Mesothelial cell of epicardium (in vitro differentiated cells): ENCODE data around the gene DOLK. TPM values are rescaled to one million over a fixed set of nuclear protein-coding genes. Genes with fewer than 3 reads are reported as not detected.

ENCODE experiments used
- DNase-seq, 2 experiments: peaks; one replicate each; pipeline ENCODE4 v3.0.0; 2021; ENCODE audit warnings: low spot score in 2 of 2; ENCODE audit not compliant: unreplicated experiment in 2 of 2
- H3K27ac Mint-ChIP-seq: 2 replicates; pipeline ENCODE4 v1.8.0; 2021; ENCODE audit warnings: mixed read lengths
- H3K27me3 Mint-ChIP-seq: 2 replicates; pipeline ENCODE4 v1.8.0; 2021; ENCODE audit warnings: low read depth, mixed read lengths
- H3K36me3 Mint-ChIP-seq: 2 replicates; pipeline ENCODE4 v1.8.0; 2021; ENCODE audit warnings: mixed read lengths
- H3K4me1 Mint-ChIP-seq: 2 replicates; pipeline ENCODE4 v1.8.0; 2021; ENCODE audit warnings: mixed read lengths
- H3K4me3 Mint-ChIP-seq: 2 replicates; pipeline ENCODE4 v1.8.0; 2021; ENCODE audit warnings: mild to moderate bottlenecking, moderate library complexity, mixed read lengths
- H3K9me3 Mint-ChIP-seq: 2 replicates; pipeline ENCODE4 v1.8.0; 2021; ENCODE audit warnings: mixed read lengths
- total RNA-seq: library from RNA; stranded (reverse); gene quantifications from 3 replicates; pipeline ENCODE4 v1.2.1, GENCODE V29; 2021
- TF ChIP-seq, protein P1 (sequence below): fragments of 200-600 bp; sonication (generic); IDR thresholded peaks from one replicate; pipeline ENCODE4 v1.5.0; 2021; ENCODE audit warnings: antibody characterized with exemption; ENCODE audit not compliant: unreplicated experiment

The DOLK gene
- total RNA-seq, 1 donor from 2014 or later, result 17.0 TPM

DNA sequence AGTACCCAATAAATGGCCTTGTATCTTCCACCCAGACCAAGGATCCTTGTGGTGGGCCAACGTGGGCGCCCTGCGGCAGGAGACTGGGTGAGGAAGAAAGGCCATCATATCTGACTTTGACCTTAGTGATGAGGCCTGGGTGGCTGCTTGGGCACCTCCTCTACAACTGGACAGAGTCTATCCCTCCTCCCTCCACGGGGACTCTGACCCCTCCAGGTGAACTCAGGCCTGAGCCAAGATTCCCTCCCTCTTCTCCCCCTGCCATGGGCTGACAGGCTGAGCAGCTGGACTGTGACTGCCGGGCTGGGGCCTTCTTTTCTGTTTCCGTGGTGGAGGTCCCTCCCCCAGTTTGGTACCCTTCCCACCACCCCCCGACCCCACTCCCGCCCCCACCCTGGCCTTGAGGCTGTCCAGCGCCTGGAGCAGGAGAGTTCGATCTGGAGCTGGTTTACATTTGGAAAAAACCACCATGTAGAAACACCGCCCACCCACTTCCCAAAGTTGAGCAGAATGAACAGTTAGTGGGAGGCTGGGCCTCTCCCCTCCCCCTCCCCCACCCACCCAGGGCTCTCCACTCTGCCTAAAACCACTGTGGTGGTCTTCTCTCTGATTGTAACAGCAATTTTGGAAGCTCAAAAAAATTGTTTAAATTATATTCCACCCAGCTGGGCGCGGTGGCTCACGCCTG is 27.9 kb downstream of the DOLK start:
- peak overlapping the region; percentile 16 for H3K27ac Mint-ChIP-seq
- no peak for DNase-seq

DNA sequence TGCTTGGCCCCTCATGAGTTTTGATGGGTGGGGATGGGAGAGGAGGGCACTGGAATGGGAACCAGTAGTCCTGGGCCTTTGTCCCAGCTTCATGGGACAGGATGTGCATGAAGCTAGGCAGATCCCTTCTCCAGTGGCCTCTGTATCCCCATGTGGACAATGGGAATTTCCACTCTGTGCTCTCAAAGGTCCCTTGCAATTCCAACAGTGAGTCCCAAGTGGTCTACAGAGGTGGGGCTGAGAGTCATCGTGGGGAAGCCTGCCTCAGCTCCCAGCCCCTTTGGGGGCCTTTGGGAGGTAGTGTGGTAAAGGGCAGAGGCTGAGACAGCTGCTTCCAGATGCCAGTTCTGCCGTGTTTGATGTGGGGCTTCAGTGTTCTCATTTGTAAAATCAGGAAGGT is 28.5 kb downstream of the DOLK start:
- no peak for DNase-seq
- Mint-ChIP-seq H3K27me3 (no peaks in the 10 kb centered on the region), H3K4me3 (no peak overlapping the region), H3K4me1 (peaks cover 15% of the 10 kb centered on the region), H3K9me3 (no peaks in the 10 kb centered on the region), H3K27ac (peak overlapping the region; percentile 43), H3K36me3 (peaks cover 10% of the 10 kb centered on the region)
- TF ChIP-seq, protein P1, sequence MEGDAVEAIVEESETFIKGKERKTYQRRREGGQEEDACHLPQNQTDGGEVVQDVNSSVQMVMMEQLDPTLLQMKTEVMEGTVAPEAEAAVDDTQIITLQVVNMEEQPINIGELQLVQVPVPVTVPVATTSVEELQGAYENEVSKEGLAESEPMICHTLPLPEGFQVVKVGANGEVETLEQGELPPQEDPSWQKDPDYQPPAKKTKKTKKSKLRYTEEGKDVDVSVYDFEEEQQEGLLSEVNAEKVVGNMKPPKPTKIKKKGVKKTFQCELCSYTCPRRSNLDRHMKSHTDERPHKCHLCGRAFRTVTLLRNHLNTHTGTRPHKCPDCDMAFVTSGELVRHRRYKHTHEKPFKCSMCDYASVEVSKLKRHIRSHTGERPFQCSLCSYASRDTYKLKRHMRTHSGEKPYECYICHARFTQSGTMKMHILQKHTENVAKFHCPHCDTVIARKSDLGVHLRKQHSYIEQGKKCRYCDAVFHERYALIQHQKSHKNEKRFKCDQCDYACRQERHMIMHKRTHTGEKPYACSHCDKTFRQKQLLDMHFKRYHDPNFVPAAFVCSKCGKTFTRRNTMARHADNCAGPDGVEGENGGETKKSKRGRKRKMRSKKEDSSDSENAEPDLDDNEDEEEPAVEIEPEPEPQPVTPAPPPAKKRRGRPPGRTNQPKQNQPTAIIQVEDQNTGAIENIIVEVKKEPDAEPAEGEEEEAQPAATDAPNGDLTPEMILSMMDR, result no peak

More for the DNA sequence above, 27.9 kb downstream of the DOLK start:
- Mint-ChIP-seq H3K27me3 (no peaks in the 10 kb centered on the region), H3K9me3 (no peaks in the 10 kb centered on the region), H3K4me1 (peaks cover 15% of the 10 kb centered on the region), H3K36me3 (peaks cover 10% of the 10 kb centered on the region), H3K4me3 (no peak overlapping the region)
- TF ChIP-seq, protein P1, result no peak

GRCh38 chr9:128917151-128917849 is 30.1 kb downstream of the DOLK start:
- peaks cover 10% of the 10 kb centered on the region for H3K36me3 Mint-ChIP-seq
- no peak for DNase-seq
- no peaks in the 10 kb centered on the region for H3K27me3 Mint-ChIP-seq
- peaks cover 21% of the 10 kb centered on the region for H3K4me1 Mint-ChIP-seq
- no peak overlapping the region for H3K4me3 Mint-ChIP-seq
- peak overlapping the region; percentile 89 for H3K27ac Mint-ChIP-seq
- no peaks in the 10 kb centered on the region for H3K9me3 Mint-ChIP-seq
- TF ChIP-seq, protein P1, result no peak

GRCh38 chr9:128916745-128917144 is 30.7 kb downstream of the DOLK start:
- Mint-ChIP-seq H3K4me1 (peaks cover 23% of the 10 kb centered on the region), H3K27me3 (no peaks in the 10 kb centered on the region), H3K4me3 (no peak overlapping the region), H3K27ac (peak overlapping the region; percentile 63), H3K36me3 (peaks cover 10% of the 10 kb centered on the region), H3K9me3 (no peaks in the 10 kb centered on the region)
- DNase-seq, result no peak
- TF ChIP-seq, protein P1, result no peak

- H3K27ac Mint-ChIP-seq, result no peak overlapping the region
- peaks cover 10% of the 10 kb centered on the region for H3K36me3 Mint-ChIP-seq
- H3K4me3 Mint-ChIP-seq, result no peak overlapping the region
- DNase-seq, result no peak
- H3K4me1 Mint-ChIP-seq, result peaks cover 24% of the 10 kb centered on the region
- TF ChIP-seq, protein P1, result no peak
- H3K9me3 Mint-ChIP-seq, result no peaks in the 10 kb centered on the region
- no peaks in the 10 kb centered on the region for H3K27me3 Mint-ChIP-seq
Observed at GRCh38 chr9:128916204-128916603, 31.2 kb downstream of the DOLK start.
